CD1c-positive myeloid dendritic cell (primary cell): ENCODE measurements around the gene PROC.

Source experiments
- DNase-seq: peaks from one replicate; pipeline ENCODE4 v3.0.0-alpha.2; 2016; ENCODE audit errors: extremely low spot score

Gene PROC

GRCh38 chr2:127414638-127415592, 3.3 kb upstream of the PROC start:
- peak; percentile 2 for DNase-seq

GRCh38 chr2:127415593-127416505, 2.4 kb upstream of the PROC start:
- peak; percentile 69 for DNase-seq

GRCh38 chr2:127416506-127417001, 1.7 kb upstream of the PROC start:
- DNase-seq = peak; percentile 36

- DNase-seq = no peak
These were observed 821 bp upstream of the PROC start for GRCh38 chr2:127417406-127417805.

- no peak for DNase-seq
These were observed 844 bp downstream of the PROC start for GRCh38 chr2:127419112-127419430.

- no peak for DNase-seq
These were observed 1.3 kb downstream of the PROC start for GRCh38 chr2:127419448-127420038.

- DNase-seq = no peak
These were observed 2.0 kb downstream of the PROC start for GRCh38 chr2:127420039-127420864.

GRCh38 chr2:127421116-127421800, 3.0 kb downstream of the PROC start:
- no peak for DNase-seq

GRCh38 chr2:127421871-127422558, 3.8 kb downstream of the PROC start:
- DNase-seq = no peak

- DNase-seq = peak; percentile 66
These were observed 4.6 kb downstream of the PROC start for GRCh38 chr2:127422559-127423477.

- DNase-seq = peak; percentile 3
These were observed 5.2 kb downstream of the PROC start for GRCh38 chr2:127423478-127423843.

GRCh38 chr2:127423880-127424279, 5.7 kb downstream of the PROC start:
- peak; percentile 17 for DNase-seq

- no peak for DNase-seq
These were observed 6.6 kb downstream of the PROC start for GRCh38 chr2:127424598-127425520.

- no peak for DNase-seq
These were observed 7.6 kb downstream of the PROC start for GRCh38 chr2:127425540-127426490.

- no peak for DNase-seq
These were observed 8.5 kb downstream of the PROC start for GRCh38 chr2:127426501-127427354.
